ENCODE results near the gene DCDC1.

- no peak for TF ChIP-seq CTCF (conservative IDR thresholded peaks at IDR 0.05; ENCODE audit: low read depth, low read length)
- TF ChIP-seq EZH2 (IDR thresholded peaks at IDR 0.05; ENCODE audit: borderline replicate concordance, low read depth, low read length, poor library complexity, severe bottlenecking), result no peak
Measured at GRCh38 chr11:30967579-30967978, 402.0 kb downstream of the DCDC1 start.

Measured in A673 (cell line).